HCT116 (cell line): ENCODE results near the gene GDPD3.

Experiments
- EZH2 ChIP-seq: fragments of 200-600 bp; sonication (generic); IDR thresholded peaks from 2 replicates; pipeline ENCODE4 v1.6.1; 2017; ENCODE audit warnings: antibody characterized with exemption, mixed run types
- RAD21 ChIP-seq: IDR thresholded peaks from 2 replicates; pipeline ENCODE4 v1.6.1; 2012; ENCODE audit warnings: low read depth, mild to moderate bottlenecking

DNA sequence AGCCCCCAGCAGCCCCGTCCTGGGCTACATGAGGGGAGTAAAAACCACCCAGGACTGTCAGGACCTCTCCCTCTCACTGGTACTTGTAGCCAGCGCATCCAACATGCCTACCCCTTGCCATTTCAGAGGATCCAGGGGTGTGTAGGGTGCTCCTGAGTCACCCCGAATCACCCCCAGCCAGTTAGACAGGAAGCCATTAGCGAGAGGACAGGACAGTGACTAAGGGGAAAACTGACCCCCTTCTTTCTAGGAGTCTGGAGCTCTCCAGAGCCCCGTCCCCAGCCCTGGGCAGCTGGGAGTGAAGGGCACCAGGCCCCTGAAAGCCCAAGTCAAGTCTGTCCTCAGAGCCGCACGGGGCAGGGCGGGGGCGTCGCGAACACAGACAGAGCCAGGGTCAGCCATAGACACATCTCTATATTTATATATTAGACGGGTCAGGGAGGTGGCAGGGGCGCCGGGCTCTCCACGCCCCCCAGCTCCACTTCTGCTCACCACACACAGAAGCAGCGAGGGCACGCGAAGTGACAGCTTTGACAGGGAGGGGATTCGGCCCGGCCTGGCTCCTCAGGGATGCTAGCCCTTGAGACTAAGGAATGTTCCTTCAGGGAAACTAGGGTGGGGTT lies 485 bp upstream of the GDPD3 start:
- TF ChIP-seq EZH2 (no peak), RAD21 (no peak)
